ENCODE measurements around the gene ZNF765.
"Not testable (repeated sequence)": the region's sequence is repeated elsewhere in the genome, so short reads cannot be mapped to it uniquely, and the experiment has no call there.

The ZNF765 gene

DNA sequence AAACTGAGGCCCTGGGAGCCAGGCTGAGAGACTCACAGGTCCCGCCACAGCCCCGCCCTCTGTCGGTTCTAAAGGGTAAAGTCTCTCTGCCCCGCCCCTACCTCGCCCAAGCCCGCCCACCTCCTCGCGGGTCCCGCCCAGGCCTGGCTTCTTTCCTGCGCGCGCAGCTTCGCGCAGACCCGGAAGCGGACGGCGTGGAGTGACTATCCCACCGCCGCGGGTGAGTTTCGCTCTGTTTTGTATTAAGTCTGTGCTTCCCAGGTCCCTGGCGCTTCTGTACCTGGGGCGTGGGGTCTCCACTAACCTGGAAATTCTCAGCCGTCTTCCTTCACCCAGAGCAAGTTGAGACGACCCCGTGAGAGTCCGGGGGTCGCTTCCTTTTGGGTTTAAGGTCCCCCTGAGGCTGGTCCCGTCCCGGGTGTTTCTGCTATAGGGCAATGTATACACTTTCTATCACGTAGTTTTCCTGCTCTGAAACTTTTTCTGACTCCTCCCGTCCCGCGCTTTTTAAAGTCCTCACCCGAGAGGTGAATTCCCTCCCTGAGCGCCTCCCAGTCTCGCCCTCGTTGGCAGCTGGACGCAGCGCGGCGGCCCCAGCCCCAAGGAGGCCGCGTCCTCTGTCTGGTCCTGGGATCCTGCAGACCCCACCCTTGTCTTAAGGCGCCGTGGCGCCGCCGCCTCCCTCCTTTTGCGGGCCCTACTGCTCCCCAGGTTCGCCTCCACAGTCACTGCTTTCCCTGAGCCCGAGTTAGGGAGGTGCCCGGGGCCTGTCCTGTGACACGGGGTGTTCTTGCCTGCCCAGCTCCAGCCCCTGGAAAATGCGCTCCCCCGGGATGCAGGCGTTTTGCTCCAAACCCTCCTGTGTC lies at the start of gene ZNF765:
ZNF765 (plus strand) TSS at position 176 of the 866 bp plus-strand sequence. CDS start 2,867 bp downstream, outside the sequence.
- H3K27ac Mint-ChIP-seq = peak within 1 kb of the TSS; percentile 90
- no peaks in the 10 kb centered on the region for H3K27me3 Mint-ChIP-seq
- H3K4me3 Mint-ChIP-seq = peak within 1 kb of the TSS; percentile 89
- peaks cover 22% of the 10 kb centered on the region for H3K4me1 Mint-ChIP-seq
- H3K9me3 Mint-ChIP-seq = peaks cover 2% of the 10 kb centered on the region
- peaks cover 22% of the 10 kb centered on the region for H3K36me3 Mint-ChIP-seq
- peak; percentile 99 for ATAC-seq

DNA sequence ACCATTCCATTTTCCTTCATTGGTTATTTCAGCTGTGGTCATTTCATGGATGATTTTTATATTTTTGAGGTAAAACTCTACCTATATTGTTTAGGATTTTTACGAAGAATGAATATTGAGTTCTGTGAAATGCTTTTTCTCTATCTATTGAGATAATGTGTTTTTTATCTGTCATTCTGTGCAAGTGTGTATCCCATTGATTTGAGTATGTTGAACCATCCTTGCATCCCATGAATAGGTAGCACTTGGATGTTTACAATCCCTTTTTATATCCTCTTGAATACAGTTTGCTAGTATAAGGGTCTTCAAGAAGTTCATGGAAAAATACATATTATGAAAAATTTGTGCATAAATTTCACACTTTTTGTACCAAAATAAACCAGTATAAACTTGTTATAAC lies 39.2 kb upstream of the ZNF765 start:
- no peak for ATAC-seq
- Mint-ChIP-seq H3K27me3 (no peaks in the 10 kb centered on the region), H3K4me1 (no peaks in the 10 kb centered on the region), H3K9me3 (peaks cover 25% of the 10 kb centered on the region), H3K36me3 (peaks cover 34% of the 10 kb centered on the region), H3K4me3 (no peak overlapping the region), H3K27ac (no peak overlapping the region)

DNA sequence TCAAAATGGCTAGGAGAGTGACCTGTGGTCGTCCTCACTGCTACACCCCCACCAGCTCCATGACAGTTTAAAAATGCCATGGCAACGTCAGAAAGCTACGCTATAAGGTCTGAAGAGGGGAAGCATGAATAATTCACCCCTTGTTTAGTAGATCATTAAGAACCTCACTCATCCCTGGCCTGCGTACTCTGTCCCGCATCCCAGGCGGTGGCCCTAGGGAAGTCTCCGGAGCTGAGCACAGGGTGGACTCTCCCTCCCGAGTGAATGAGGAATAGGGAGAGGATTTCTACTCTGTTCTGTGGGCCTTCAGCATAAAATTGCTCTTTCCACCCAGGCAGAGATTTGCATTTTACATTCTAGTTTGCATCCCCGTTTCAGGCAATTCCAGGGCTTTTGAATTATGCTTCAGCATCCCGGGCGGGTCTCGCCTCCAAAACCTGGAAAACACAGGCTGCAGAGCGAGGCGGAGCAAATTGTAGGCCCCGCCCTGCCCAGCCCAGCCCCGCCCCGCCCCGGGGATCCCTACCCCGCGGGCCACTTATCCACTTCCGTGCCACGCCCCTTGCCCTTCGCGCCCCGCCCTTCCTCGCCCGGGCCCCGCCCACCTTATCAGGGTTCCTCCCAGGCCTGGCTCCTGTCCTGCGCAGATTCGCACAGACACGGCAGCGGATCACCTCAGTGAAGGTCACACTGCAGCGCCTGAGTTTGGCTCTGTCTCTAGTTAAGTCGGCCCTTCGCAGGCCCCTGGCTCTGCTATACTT lies 36.9 kb upstream of the ZNF765 start:
- ATAC-seq = no peak
- no peaks in the 10 kb centered on the region for H3K27me3 Mint-ChIP-seq
- H3K4me1 Mint-ChIP-seq = no peaks in the 10 kb centered on the region
- peaks cover 16% of the 10 kb centered on the region for H3K9me3 Mint-ChIP-seq
- no peak overlapping the region for H3K4me3 Mint-ChIP-seq
- H3K36me3 Mint-ChIP-seq = peaks cover 11% of the 10 kb centered on the region
- no peak overlapping the region for H3K27ac Mint-ChIP-seq

DNA sequence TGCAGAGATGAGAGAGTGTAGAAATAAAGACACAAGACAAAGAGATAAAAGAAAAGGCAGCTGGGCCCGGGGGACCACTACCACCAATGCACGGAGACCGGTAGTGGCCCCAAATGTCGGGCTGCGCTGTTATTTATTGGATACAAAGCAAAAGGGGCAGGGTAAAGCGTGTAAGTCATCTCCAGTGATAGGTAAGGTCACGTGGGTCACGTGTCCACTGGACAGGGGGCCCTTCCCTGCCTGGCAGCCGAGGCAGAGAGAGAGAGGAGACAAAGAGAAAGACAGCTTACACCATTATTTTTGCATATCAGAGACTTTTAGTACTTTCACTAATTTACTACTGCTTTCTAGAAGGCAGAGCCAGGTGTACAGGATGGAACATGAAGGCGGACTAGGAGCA lies 34.9 kb upstream of the ZNF765 start:
- H3K27ac Mint-ChIP-seq, H3K4me3 Mint-ChIP-seq, H3K4me1 Mint-ChIP-seq, ATAC-seq, H3K27me3 Mint-ChIP-seq, H3K36me3 Mint-ChIP-seq: not testable (repeated sequence)
- peaks cover 11% of the 10 kb centered on the region for H3K9me3 Mint-ChIP-seq

DNA sequence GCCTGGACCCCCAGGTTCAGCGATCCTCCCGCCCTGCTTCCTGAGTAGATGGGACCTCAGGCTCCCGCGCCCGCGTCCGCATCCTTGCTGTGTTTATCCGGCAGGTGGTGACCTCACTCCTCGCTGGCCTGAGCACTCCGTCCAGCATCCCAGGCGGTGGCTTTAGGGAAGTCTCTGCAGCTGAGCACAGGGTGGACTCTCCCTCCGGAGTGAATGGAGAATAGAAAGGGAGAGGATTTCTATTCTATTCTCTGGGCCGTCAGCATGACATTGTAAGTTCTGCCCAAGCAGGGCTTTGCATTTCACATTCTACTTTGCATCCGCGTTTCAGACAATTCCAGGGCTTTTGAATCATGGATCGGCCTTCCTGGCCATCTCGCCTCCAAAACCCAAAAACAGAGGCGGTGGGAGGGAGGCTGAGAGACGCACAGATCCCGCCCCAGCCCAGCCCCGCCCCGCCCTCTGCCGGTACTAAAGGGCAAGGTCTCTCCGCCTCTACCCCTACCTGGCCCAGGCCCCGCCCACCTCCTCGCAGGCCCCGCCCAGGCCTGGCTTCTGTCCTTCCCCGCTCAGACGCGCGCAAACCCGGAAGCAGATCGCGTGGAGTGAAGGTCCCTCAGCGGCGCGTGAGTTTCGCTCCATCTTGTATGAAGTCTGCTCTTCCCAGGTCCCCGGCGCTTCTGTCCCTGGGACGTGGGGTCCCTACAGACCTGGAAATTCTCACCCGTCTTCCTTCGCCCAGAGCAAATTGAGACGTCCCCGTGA lies 29.6 kb upstream of the ZNF765 start, which contains the start of gene ZNF525:
ZNF525 (plus strand) TSS at position 572 of the 765 bp plus-strand sequence. CDS start 6,577 bp downstream, outside the sequence.
- peaks cover 15% of the 10 kb centered on the region for H3K36me3 Mint-ChIP-seq
- H3K4me3 Mint-ChIP-seq = peak within 1 kb of the TSS; percentile 95
- peak within 1 kb of the TSS; percentile 94 for H3K27ac Mint-ChIP-seq
- H3K27me3 Mint-ChIP-seq = no peaks in the 10 kb centered on the region
- peak; percentile 100 for ATAC-seq
- no peaks in the 10 kb centered on the region for H3K9me3 Mint-ChIP-seq
- H3K4me1 Mint-ChIP-seq = peaks cover 26% of the 10 kb centered on the region

DNA sequence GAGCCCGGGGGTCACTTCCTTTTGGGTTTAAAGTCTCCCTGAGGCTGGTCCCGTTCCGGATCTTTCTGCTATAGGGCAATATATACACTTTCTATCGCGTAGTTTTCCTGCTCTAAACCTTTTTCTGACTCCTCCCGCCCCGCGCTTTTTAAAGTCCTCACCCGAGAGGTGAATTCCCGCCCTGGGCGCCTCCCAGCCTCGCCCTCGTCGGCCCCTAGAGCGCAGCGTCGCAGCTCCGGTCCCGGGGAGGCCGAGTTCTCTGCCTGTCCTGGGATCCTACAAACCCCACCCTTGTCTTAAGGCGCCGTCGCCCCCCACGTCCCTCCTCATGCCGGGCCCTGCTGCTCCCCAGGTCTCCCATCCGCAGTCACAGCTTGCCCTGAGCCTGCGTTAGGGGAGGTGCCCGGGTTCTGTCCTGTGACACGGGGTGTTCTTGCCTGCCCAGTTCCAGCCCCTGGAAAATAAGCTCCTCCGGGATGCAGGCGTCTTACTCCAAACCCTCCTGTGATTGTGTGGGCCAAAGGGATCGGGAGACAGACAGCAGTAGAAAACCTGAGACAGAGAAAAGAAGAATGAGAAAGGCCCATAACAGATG lies 29.0 kb upstream of the ZNF765 start:
- H3K4me3 Mint-ChIP-seq = peak overlapping the region; percentile 95
- no peaks in the 10 kb centered on the region for H3K27me3 Mint-ChIP-seq
- H3K9me3 Mint-ChIP-seq = peaks cover 3% of the 10 kb centered on the region
- H3K36me3 Mint-ChIP-seq = peaks cover 20% of the 10 kb centered on the region
- H3K27ac Mint-ChIP-seq = peak overlapping the region; percentile 94
- peak; percentile 67 for ATAC-seq
- peaks cover 26% of the 10 kb centered on the region for H3K4me1 Mint-ChIP-seq

DNA sequence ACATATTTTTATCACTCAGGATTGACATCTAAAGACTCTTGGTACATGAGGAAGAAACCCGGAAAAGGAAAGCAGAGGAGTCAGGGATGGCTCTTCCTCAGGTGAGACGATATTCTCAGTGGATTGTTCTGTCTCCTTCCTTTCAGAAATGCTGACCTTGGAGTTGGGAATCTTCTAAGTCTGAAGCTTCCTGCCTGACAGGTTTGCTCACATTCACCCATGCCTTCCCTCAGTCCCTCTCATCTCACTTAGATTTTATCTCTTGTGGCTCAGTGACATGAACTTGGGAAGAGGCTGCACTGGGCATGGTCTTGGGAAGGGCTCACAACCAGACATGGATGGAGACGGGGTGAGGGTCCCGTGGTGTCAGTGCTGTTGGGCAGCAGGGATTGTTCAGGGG lies 22.8 kb upstream of the ZNF765 start:
- H3K27me3 Mint-ChIP-seq = no peaks in the 10 kb centered on the region
- ATAC-seq = no peak
- H3K9me3 Mint-ChIP-seq = peaks cover 9% of the 10 kb centered on the region
- no peak overlapping the region for H3K4me3 Mint-ChIP-seq
- peaks cover 79% of the 10 kb centered on the region for H3K36me3 Mint-ChIP-seq
- H3K4me1 Mint-ChIP-seq = peaks cover 12% of the 10 kb centered on the region
- H3K27ac Mint-ChIP-seq = no peak overlapping the region

DNA sequence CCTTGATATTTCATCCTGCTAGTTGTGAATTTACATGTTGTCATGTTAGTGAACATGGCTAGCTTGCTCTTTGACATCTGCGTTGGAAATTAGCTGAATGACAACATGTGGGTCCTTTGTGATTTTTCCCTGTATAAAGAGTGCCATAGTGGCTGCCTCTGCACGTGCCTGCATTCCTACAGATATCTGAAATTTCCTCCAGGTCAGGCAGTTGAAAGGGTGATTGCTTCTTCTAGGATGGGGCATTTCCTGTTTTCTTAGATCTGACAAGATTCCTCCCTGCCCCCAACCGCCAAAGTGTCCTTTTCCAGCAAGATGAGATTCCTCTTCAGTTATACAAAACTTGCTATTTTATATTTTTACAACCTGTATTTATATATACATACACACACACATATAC lies 20.7 kb upstream of the ZNF765 start:
- H3K27me3 Mint-ChIP-seq = no peaks in the 10 kb centered on the region
- H3K4me3 Mint-ChIP-seq = no peak overlapping the region
- peaks cover 9% of the 10 kb centered on the region for H3K9me3 Mint-ChIP-seq
- ATAC-seq = no peak
- H3K36me3 Mint-ChIP-seq = peaks cover 87% of the 10 kb centered on the region
- H3K27ac Mint-ChIP-seq = no peak overlapping the region
- H3K4me1 Mint-ChIP-seq = no peaks in the 10 kb centered on the region

DNA sequence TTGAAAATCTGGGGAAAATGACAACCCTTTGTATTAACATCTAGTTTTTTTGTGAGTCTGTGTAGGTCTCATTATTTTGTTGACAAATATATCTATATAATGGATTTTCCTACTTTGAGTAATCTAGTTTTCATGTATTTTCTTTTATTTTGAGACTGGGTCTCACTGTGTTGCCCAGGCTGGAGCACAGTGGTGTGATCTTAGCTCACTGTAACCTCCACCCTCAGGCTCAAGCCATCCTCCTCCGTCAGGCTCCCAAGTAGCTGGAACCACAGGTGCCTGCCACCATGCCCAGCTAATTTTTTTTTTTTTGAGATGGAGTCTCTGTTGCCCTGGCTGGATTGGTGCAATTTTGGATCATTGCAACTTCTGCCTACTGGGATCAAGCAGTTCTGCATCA lies 20.2 kb upstream of the ZNF765 start:
- Mint-ChIP-seq H3K27ac (no peak overlapping the region), H3K9me3 (peaks cover 9% of the 10 kb centered on the region), H3K4me3 (no peak overlapping the region), H3K36me3 (peaks cover 89% of the 10 kb centered on the region), H3K4me1 (no peaks in the 10 kb centered on the region), H3K27me3 (no peaks in the 10 kb centered on the region)
- ATAC-seq = no peak

DNA sequence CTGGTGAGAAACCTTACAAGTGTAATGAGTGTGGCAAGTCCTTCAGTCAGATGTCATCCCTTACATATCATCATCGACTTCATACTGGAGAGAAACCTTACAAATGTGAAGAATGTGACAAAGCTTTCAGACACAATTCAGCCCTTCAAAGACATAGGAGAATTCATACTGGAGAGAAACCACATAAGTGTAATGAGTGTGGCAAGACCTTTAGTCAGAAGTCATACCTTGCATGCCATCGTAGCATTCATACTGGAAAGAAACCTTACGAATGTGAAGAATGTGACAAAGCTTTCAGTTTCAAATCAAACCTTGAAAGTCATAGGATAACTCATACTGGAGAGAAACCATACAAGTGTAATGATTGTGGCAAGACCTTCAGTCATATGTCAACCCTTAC lies 13.6 kb upstream of the ZNF765 start:
- H3K4me3 Mint-ChIP-seq = no peak overlapping the region
- no peak for ATAC-seq
- no peaks in the 10 kb centered on the region for H3K27me3 Mint-ChIP-seq
- no peak overlapping the region for H3K27ac Mint-ChIP-seq
- no peaks in the 10 kb centered on the region for H3K4me1 Mint-ChIP-seq
- H3K9me3 Mint-ChIP-seq = peaks cover 27% of the 10 kb centered on the region
- H3K36me3 Mint-ChIP-seq = peaks cover 97% of the 10 kb centered on the region

DNA sequence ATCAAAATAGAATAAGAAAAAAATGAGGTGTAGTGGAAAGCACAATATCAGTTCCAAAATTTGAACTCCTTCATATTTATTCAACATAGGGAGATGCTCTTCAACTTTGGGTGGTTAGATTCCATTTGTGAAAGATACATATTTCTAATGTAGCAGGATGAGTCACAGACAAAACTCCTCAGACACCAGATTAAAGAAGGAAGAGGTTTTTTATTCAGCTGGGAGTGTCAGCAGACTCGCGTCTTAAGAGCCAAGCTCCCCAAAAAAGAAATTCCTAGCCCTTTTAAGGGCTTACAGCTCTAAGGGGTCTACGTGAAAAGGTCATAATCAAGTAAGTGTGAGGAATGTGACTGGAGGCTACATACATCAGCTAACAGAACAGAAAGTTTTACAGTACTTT lies 6.8 kb upstream of the ZNF765 start:
- ATAC-seq = no peak
- Mint-ChIP-seq H3K4me1 (no peaks in the 10 kb centered on the region), H3K4me3 (no peak overlapping the region), H3K27ac (no peak overlapping the region), H3K9me3 (peaks cover 22% of the 10 kb centered on the region), H3K27me3 (no peaks in the 10 kb centered on the region), H3K36me3 (peaks cover 53% of the 10 kb centered on the region)

DNA sequence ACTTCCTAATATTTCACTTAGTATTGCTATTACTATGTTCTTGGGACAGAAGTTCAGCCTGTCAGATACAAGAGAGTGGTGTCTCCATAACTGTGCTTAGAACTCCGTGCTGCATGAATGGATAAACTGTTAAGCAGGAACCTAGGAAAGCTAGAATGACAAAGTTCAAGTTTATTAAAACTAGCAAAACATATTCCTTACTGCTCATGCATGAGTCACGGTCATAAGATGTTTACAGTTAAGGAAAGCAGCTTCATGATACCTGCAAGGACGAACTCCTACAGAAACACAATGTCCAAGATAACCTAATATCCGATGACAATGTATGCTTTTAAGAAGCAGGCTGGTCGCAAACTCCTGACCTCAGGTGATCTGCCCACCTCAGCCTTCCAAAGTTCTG lies 6.0 kb upstream of the ZNF765 start:
- Mint-ChIP-seq H3K4me1 (no peaks in the 10 kb centered on the region), H3K4me3 (no peak overlapping the region), H3K36me3 (peaks cover 45% of the 10 kb centered on the region), H3K27ac (no peak overlapping the region), H3K9me3 (peaks cover 21% of the 10 kb centered on the region), H3K27me3 (no peaks in the 10 kb centered on the region)
- ATAC-seq = no peak

DNA sequence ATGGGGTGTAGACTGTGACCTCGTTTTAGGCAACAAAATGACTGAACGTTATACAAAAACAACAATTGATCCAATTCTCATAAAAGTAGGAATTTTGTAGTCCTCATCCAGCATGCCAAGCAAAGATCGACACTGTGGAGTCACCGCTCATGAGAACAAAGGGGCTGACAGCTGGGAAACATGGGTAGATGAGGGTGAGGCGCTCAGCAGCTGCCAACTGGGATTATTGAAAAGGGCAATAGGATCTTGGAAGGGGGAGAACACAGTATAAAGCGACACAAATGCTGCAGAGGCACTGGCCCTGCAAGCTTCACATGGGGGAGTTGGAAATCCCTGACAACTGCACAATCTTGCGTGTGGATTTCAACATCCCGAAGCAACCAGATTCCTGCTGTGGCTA lies 5.4 kb upstream of the ZNF765 start:
- Mint-ChIP-seq H3K4me1 (peaks cover 2% of the 10 kb centered on the region), H3K36me3 (peaks cover 42% of the 10 kb centered on the region), H3K9me3 (peaks cover 19% of the 10 kb centered on the region), H3K27me3 (no peaks in the 10 kb centered on the region), H3K27ac (no peak overlapping the region), H3K4me3 (no peak overlapping the region)
- no peak for ATAC-seq

DNA sequence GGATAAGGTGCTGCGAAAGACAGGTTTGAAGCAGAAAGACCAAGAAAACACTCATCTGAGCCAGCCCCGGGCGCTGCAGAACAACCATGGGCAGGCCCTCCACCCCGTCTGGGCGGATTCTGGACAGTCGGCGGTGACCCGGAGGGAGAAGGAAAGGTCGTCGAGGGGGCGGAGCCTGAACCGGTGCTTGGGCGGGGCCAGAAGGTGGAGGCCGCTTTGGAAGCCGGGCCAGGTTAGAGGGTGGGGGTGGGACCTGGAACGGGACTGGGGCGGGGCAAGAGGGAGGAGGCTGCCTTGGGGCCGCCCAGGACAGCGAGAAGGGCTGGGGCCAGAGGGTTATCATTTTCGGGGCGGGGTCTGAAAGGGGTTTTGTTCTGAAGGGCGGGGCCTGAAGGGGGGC lies 5.0 kb upstream of the ZNF765 start:
- Mint-ChIP-seq H3K36me3 (peaks cover 37% of the 10 kb centered on the region), H3K27me3 (no peaks in the 10 kb centered on the region), H3K9me3 (peaks cover 18% of the 10 kb centered on the region), H3K4me3 (no peak overlapping the region), H3K4me1 (peaks cover 6% of the 10 kb centered on the region), H3K27ac (no peak overlapping the region)
- ATAC-seq = no peak

DNA sequence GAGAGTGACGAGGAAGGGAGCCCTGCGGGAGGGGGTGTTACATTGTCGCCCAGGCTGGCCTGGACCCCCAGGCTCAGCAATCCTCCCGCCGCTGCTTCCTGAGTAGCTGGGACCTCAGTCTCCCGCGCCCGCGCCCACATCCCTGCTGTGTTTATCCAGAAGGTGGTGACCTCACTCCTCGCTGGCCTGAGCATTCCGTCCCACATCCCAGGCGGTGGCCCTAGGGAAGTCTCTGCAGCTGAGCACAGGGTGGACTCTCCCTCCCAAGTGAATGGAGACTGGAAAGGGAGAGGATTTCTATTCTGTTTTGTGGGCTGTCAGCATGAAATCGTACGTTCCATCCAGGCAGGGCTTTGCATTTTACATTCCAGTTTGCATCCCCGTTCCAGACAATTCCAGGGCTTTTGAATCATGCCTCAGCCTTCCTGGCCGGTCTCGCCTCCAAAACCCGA lies 401 bp upstream of the ZNF765 start:
- H3K4me3 Mint-ChIP-seq = peak overlapping the region; percentile 89
- H3K9me3 Mint-ChIP-seq = peaks cover 4% of the 10 kb centered on the region
- H3K27me3 Mint-ChIP-seq = no peaks in the 10 kb centered on the region
- ATAC-seq = no peak
- H3K27ac Mint-ChIP-seq = peak overlapping the region; percentile 90
- peaks cover 20% of the 10 kb centered on the region for H3K36me3 Mint-ChIP-seq
- peaks cover 22% of the 10 kb centered on the region for H3K4me1 Mint-ChIP-seq

Measured in stimulated activated memory B cell treated with anti-CD40 and anti-IgM and Interleukin-4, amounts not matched to agents 10 μg/mL and 1 μg/mL and 100 μg/mL, for 72 hours (primary cell).